Measurements from ENCODE around the gene P4HA1. TPM values are rescaled to one million over a fixed set of nuclear protein-coding genes. Genes with fewer than 3 reads are reported as not detected.

P4HA1 gene
- polyA plus RNA-seq, 1 donor from 2014 or later, result 24.2 TPM

GRCh38 chr10:73095481-73096021 is 1.1 kb downstream of the P4HA1 start:
- peak overlapping the region; percentile 99 for H3K4me2 ChIP-seq (ENCODE audit: low read length)
- no peaks in the 10 kb centered on the region for H3K9me3 ChIP-seq (ENCODE audit: low read length)
- H3K4me3 ChIP-seq (ENCODE audit: low read length), result peak overlapping the region; percentile 99
- TF ChIP-seq MXI1 (conservative IDR thresholded peaks at IDR 0.05; ENCODE audit: poor library complexity, severe bottlenecking), result no peak
- TF ChIP-seq SMC3 (conservative IDR thresholded peaks at IDR 0.05; ENCODE audit: poor library complexity), result no peak
- no peak for TF ChIP-seq EP300 (conservative IDR thresholded peaks at IDR 0.05; ENCODE audit: poor library complexity, severe bottlenecking)
- no peak for TF ChIP-seq TAF1 (IDR thresholded peaks at IDR 0.05; ENCODE audit: low read depth)
- no peak for TF ChIP-seq POLR2AphosphoS5 (IDR thresholded peaks at IDR 0.05)
- TF ChIP-seq, protein P1, sequence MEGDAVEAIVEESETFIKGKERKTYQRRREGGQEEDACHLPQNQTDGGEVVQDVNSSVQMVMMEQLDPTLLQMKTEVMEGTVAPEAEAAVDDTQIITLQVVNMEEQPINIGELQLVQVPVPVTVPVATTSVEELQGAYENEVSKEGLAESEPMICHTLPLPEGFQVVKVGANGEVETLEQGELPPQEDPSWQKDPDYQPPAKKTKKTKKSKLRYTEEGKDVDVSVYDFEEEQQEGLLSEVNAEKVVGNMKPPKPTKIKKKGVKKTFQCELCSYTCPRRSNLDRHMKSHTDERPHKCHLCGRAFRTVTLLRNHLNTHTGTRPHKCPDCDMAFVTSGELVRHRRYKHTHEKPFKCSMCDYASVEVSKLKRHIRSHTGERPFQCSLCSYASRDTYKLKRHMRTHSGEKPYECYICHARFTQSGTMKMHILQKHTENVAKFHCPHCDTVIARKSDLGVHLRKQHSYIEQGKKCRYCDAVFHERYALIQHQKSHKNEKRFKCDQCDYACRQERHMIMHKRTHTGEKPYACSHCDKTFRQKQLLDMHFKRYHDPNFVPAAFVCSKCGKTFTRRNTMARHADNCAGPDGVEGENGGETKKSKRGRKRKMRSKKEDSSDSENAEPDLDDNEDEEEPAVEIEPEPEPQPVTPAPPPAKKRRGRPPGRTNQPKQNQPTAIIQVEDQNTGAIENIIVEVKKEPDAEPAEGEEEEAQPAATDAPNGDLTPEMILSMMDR (IDR thresholded peaks at IDR 0.05; ENCODE audit: poor library complexity, severe bottlenecking), result no peak
- no peak for TF ChIP-seq RAD21 (conservative IDR thresholded peaks at IDR 0.05)
- no peak for TF ChIP-seq EZH2 (IDR thresholded peaks at IDR 0.05; ENCODE audit: borderline replicate concordance, insufficient read depth, low read length, poor library complexity, severe bottlenecking)
- TF ChIP-seq, protein P2, sequence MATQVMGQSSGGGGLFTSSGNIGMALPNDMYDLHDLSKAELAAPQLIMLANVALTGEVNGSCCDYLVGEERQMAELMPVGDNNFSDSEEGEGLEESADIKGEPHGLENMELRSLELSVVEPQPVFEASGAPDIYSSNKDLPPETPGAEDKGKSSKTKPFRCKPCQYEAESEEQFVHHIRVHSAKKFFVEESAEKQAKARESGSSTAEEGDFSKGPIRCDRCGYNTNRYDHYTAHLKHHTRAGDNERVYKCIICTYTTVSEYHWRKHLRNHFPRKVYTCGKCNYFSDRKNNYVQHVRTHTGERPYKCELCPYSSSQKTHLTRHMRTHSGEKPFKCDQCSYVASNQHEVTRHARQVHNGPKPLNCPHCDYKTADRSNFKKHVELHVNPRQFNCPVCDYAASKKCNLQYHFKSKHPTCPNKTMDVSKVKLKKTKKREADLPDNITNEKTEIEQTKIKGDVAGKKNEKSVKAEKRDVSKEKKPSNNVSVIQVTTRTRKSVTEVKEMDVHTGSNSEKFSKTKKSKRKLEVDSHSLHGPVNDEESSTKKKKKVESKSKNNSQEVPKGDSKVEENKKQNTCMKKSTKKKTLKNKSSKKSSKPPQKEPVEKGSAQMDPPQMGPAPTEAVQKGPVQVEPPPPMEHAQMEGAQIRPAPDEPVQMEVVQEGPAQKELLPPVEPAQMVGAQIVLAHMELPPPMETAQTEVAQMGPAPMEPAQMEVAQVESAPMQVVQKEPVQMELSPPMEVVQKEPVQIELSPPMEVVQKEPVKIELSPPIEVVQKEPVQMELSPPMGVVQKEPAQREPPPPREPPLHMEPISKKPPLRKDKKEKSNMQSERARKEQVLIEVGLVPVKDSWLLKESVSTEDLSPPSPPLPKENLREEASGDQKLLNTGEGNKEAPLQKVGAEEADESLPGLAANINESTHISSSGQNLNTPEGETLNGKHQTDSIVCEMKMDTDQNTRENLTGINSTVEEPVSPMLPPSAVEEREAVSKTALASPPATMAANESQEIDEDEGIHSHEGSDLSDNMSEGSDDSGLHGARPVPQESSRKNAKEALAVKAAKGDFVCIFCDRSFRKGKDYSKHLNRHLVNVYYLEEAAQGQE (IDR thresholded peaks at IDR 0.05; ENCODE audit: borderline replicate concordance), result no peak
- no peaks in the 10 kb centered on the region for H3K9me2 ChIP-seq (ENCODE audit: insufficient read depth, low read length)
- H2AFZ ChIP-seq (ENCODE audit: low read depth, low read length), result no peak overlapping the region
- no peaks in the 10 kb centered on the region for H3K36me3 ChIP-seq (ENCODE audit: insufficient read depth, low read length)
- peaks cover 14% of the 10 kb centered on the region for H3K79me2 ChIP-seq (replicated peaks; ENCODE audit: insufficient read depth, low read length)
- H3K27me3 ChIP-seq (ENCODE audit: insufficient read depth, low read depth, low read length), result no peaks in the 10 kb centered on the region
- no peaks in the 10 kb centered on the region for H3F3A ChIP-seq (ENCODE audit: insufficient read depth, low read length, poor library complexity, severe bottlenecking)
- H3K9ac ChIP-seq (ENCODE audit: low read length), result peak overlapping the region; percentile 75
- no peak overlapping the region for H3K27ac ChIP-seq (ENCODE audit: low read length)
- no peaks in the 10 kb centered on the region for H4K20me1 ChIP-seq (ENCODE audit: insufficient read depth)

GRCh38 chr10:73094986-73095480 is 1.6 kb downstream of the P4HA1 start:
- TF ChIP-seq, protein P2 (IDR thresholded peaks at IDR 0.05; ENCODE audit: borderline replicate concordance), result no peak
- TF ChIP-seq TAF1 (IDR thresholded peaks at IDR 0.05; ENCODE audit: low read depth), result no peak
- TF ChIP-seq EZH2 (IDR thresholded peaks at IDR 0.05; ENCODE audit: borderline replicate concordance, insufficient read depth, low read length, poor library complexity, severe bottlenecking), result no peak
- TF ChIP-seq POLR2AphosphoS5 (IDR thresholded peaks at IDR 0.05), result no peak
- TF ChIP-seq, protein P1 (IDR thresholded peaks at IDR 0.05; ENCODE audit: poor library complexity, severe bottlenecking), result no peak
- no peak for TF ChIP-seq MXI1 (conservative IDR thresholded peaks at IDR 0.05; ENCODE audit: poor library complexity, severe bottlenecking)
- TF ChIP-seq EP300 (conservative IDR thresholded peaks at IDR 0.05; ENCODE audit: poor library complexity, severe bottlenecking), result no peak
- TF ChIP-seq SMC3 (conservative IDR thresholded peaks at IDR 0.05; ENCODE audit: poor library complexity), result no peak
- TF ChIP-seq RAD21 (conservative IDR thresholded peaks at IDR 0.05), result no peak
- Histone ChIP-seq H3K27me3 (ENCODE audit: insufficient read depth, low read depth, low read length) (no peaks in the 10 kb centered on the region), H3K79me2 (replicated peaks; ENCODE audit: insufficient read depth, low read length) (peaks cover 14% of the 10 kb centered on the region), H3F3A (ENCODE audit: insufficient read depth, low read length, poor library complexity, severe bottlenecking) (no peaks in the 10 kb centered on the region), H3K9ac (ENCODE audit: low read length) (peak overlapping the region; percentile 75), H2AFZ (ENCODE audit: low read depth, low read length) (no peak overlapping the region), H3K27ac (ENCODE audit: low read length) (no peak overlapping the region), H3K4me2 (ENCODE audit: low read length) (peak overlapping the region; percentile 99), H3K9me3 (ENCODE audit: low read length) (no peaks in the 10 kb centered on the region), H3K4me3 (ENCODE audit: low read length) (peak overlapping the region; percentile 99), H3K36me3 (ENCODE audit: insufficient read depth, low read length) (no peaks in the 10 kb centered on the region), H4K20me1 (ENCODE audit: insufficient read depth) (no peaks in the 10 kb centered on the region), H3K9me2 (ENCODE audit: insufficient read depth, low read length) (no peaks in the 10 kb centered on the region)
